ENCODE results near the gene GREB1L. TPM values are rescaled to one million over a fixed set of nuclear protein-coding genes. Genes with fewer than 3 reads are reported as not detected.

Gene GREB1L
- total and polyA plus RNA-seq, 2 experiments from 2014 or later: 1.9 to 3.0 TPM

- Histone ChIP-seq H3F3A (ENCODE audit: insufficient read depth) (no peaks in the 10 kb centered on the region), H2AFZ (no peak overlapping the region), H3K27ac (no peak overlapping the region), H3K4me3 (no peak overlapping the region), H4K20me1 (ENCODE audit: insufficient read depth) (no peaks in the 10 kb centered on the region), H3K4me2 (ENCODE audit: unreplicated experiment) (no peak overlapping the region), H3K27me3 (replicated peaks; ENCODE audit: insufficient read depth) (no peaks in the 10 kb centered on the region), H3K4me1 (ENCODE audit: insufficient read depth) (peaks cover 8% of the 10 kb centered on the region), H3K9me2 (ENCODE audit: insufficient read depth) (no peaks in the 10 kb centered on the region), H3K9ac (no peak overlapping the region), H3K79me2 (ENCODE audit: insufficient read depth) (no peaks in the 10 kb centered on the region), H3K9me3 (ENCODE audit: low read depth) (no peaks in the 10 kb centered on the region), H3K36me3 (ENCODE audit: low read depth) (no peaks in the 10 kb centered on the region)
- in situ Hi-C loops (cut with MboI): no loop called here
- no peak for TF ChIP-seq EZH2 (IDR thresholded peaks at IDR 0.05; ENCODE audit: insufficient read depth, poor library complexity, severe bottlenecking)
- no peak for TF ChIP-seq EZH2phosphoT487 (IDR thresholded peaks at IDR 0.05; ENCODE audit: insufficient read depth, low read depth)
- DNase-seq: no peak
- WGBS, 2 experiments (ENCODE audit: low coverage in 1 of 2, low lambda C conversion rate in 2 of 2, missing lambda C conversion rate in 2 of 2): 92% methylated on average over 10 of the region's 10 CpGs
These were observed 217.8 kb downstream of the GREB1L start for GRCh38 chr18:21459706-21460286.

DNA sequence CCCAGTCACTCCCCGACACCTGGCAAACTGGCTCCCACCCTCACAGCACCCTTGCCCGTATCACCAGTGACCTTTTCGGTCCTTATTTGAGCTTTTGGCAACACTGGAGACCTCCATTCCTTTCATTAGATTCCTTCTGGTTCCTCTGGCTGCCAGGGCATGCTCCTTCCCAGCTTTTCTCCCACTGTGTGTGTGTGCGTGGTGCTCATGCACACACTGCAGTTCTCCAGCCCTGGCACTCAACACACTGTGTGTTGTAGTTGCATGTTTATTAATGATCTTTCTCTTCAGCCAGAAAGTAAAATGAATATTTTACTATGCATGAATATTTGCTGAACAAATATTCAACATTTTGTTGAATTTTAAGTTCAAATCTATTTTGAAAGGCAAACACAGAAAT, 219.4 kb downstream of the GREB1L start:
- no peaks in the 10 kb centered on the region for H3K36me3 ChIP-seq (ENCODE audit: low read depth)
- in situ Hi-C loops (cut with MboI): no loop called here
- H4K20me1 ChIP-seq (ENCODE audit: insufficient read depth): no peaks in the 10 kb centered on the region

DNA sequence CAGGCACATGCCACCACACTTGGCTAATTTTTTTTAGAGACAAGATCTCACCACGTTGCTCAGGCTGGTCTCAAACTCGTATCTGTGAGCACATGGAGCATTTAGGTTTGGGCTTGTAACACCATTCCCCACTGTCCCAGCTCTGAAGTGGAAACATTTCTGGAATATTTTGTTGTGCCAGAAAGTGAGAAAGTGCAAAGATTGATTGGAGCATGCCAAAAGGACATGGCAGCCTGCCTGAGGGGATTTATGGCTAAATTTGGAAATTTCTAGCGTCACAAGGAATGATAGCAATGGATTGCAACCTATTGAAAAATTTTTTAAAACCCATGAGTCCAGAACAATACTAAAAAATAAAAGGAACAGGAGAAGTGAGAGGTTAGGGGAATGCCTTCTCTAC, 221.7 kb downstream of the GREB1L start:
- no peak overlapping the region for H3K27ac ChIP-seq
- H3K9me2 ChIP-seq (ENCODE audit: insufficient read depth): no peaks in the 10 kb centered on the region
- H3F3A ChIP-seq (ENCODE audit: insufficient read depth): no peaks in the 10 kb centered on the region
- H3K4me1 ChIP-seq (ENCODE audit: insufficient read depth): no peaks in the 10 kb centered on the region
- 50 to 52% methylated on average over 3 of the region's 3 CpGs for WGBS, 2 experiments (ENCODE audit: low coverage in 1 of 2, low lambda C conversion rate in 2 of 2, missing lambda C conversion rate in 2 of 2)
- H3K9me3 ChIP-seq (ENCODE audit: low read depth): no peaks in the 10 kb centered on the region
- no peak for TF ChIP-seq EZH2phosphoT487 (IDR thresholded peaks at IDR 0.05; ENCODE audit: insufficient read depth, low read depth)
- TF ChIP-seq EZH2 (IDR thresholded peaks at IDR 0.05; ENCODE audit: insufficient read depth, poor library complexity, severe bottlenecking): no peak
- H3K36me3 ChIP-seq (ENCODE audit: low read depth): no peaks in the 10 kb centered on the region
- no peak for DNase-seq
- H3K4me3 ChIP-seq: no peak overlapping the region
- no peak overlapping the region for H3K4me2 ChIP-seq (ENCODE audit: unreplicated experiment)
- H2AFZ ChIP-seq: no peak overlapping the region
- in situ Hi-C loops (cut with MboI): no loop called here
- no peaks in the 10 kb centered on the region for H4K20me1 ChIP-seq (ENCODE audit: insufficient read depth)
- no peaks in the 10 kb centered on the region for H3K27me3 ChIP-seq (replicated peaks; ENCODE audit: insufficient read depth)
- H3K9ac ChIP-seq: no peak overlapping the region
- no peaks in the 10 kb centered on the region for H3K79me2 ChIP-seq (ENCODE audit: insufficient read depth)

More for the DNA sequence above, 219.4 kb downstream of the GREB1L start:
- whole genome bisulfite sequencing, 2 experiments (ENCODE audit: low coverage in 1 of 2, low lambda C conversion rate in 2 of 2, missing lambda C conversion rate in 2 of 2): 79 to 89% methylated on average over 4 of the region's 4 CpGs
- H3K9ac ChIP-seq: no peak overlapping the region
- TF ChIP-seq EZH2phosphoT487 (IDR thresholded peaks at IDR 0.05; ENCODE audit: insufficient read depth, low read depth): no peak
- no peak for TF ChIP-seq EZH2 (IDR thresholded peaks at IDR 0.05; ENCODE audit: insufficient read depth, poor library complexity, severe bottlenecking)
- no peaks in the 10 kb centered on the region for H3F3A ChIP-seq (ENCODE audit: insufficient read depth)
- no peak overlapping the region for H3K4me2 ChIP-seq (ENCODE audit: unreplicated experiment)
- H3K9me2 ChIP-seq (ENCODE audit: insufficient read depth): no peaks in the 10 kb centered on the region
- no peaks in the 10 kb centered on the region for H3K9me3 ChIP-seq (ENCODE audit: low read depth)
- H3K4me3 ChIP-seq: no peak overlapping the region
- H2AFZ ChIP-seq: no peak overlapping the region
- H3K27ac ChIP-seq: no peak overlapping the region
- H3K4me1 ChIP-seq (ENCODE audit: insufficient read depth): peaks cover 8% of the 10 kb centered on the region
- no peak for DNase-seq
- no peaks in the 10 kb centered on the region for H3K27me3 ChIP-seq (replicated peaks; ENCODE audit: insufficient read depth)
- no peaks in the 10 kb centered on the region for H3K79me2 ChIP-seq (ENCODE audit: insufficient read depth)

- Histone ChIP-seq H3K4me1 (ENCODE audit: insufficient read depth) (no peaks in the 10 kb centered on the region), H3K27ac (no peak overlapping the region), H4K20me1 (ENCODE audit: insufficient read depth) (no peaks in the 10 kb centered on the region), H3K4me3 (no peak overlapping the region), H3F3A (ENCODE audit: insufficient read depth) (no peaks in the 10 kb centered on the region), H3K36me3 (ENCODE audit: low read depth) (no peaks in the 10 kb centered on the region), H3K27me3 (replicated peaks; ENCODE audit: insufficient read depth) (no peaks in the 10 kb centered on the region), H2AFZ (no peak overlapping the region), H3K9me3 (ENCODE audit: low read depth) (no peaks in the 10 kb centered on the region), H3K4me2 (ENCODE audit: unreplicated experiment) (no peak overlapping the region), H3K9ac (no peak overlapping the region), H3K79me2 (ENCODE audit: insufficient read depth) (no peaks in the 10 kb centered on the region), H3K9me2 (ENCODE audit: insufficient read depth) (no peaks in the 10 kb centered on the region)
- 89 to 92% methylated on average over 4 of the region's 4 CpGs for WGBS, 2 experiments (ENCODE audit: low coverage in 1 of 2, low lambda C conversion rate in 2 of 2, missing lambda C conversion rate in 2 of 2)
- no peak for TF ChIP-seq EZH2phosphoT487 (IDR thresholded peaks at IDR 0.05; ENCODE audit: insufficient read depth, low read depth)
- no peak for TF ChIP-seq EZH2 (IDR thresholded peaks at IDR 0.05; ENCODE audit: insufficient read depth, poor library complexity, severe bottlenecking)
- in situ Hi-C loops (cut with MboI): no loop called here
- DNase-seq: no peak
These were observed 226.6 kb downstream of the GREB1L start for GRCh38 chr18:21468514-21469164.

Measured in GM23248 (cell line).